Measurements from ENCODE around the gene EYS.
A peak's percentile ranks its signal among the peaks of the same experiment; 100 is the strongest.

EYS gene

DNA sequence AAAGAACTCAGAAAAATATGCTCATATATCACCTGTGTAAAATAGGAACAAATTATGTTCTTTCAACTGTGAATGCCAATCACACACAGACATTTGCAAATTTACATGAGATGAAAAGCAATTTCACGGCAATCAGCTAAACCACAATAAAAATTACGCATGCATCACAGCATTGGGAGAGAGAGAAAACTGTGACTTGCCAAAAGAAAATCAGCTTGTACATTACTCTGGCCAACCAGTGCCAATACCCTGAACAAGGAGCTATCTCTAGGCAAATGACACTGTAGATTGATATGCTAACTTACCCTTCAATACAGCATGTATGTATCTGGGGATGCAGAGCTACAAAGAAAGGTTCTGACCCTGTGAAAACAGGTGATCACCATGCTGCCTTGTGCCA, 515.6 kb downstream of the EYS start:
- TF ChIP-seq, protein P1, sequence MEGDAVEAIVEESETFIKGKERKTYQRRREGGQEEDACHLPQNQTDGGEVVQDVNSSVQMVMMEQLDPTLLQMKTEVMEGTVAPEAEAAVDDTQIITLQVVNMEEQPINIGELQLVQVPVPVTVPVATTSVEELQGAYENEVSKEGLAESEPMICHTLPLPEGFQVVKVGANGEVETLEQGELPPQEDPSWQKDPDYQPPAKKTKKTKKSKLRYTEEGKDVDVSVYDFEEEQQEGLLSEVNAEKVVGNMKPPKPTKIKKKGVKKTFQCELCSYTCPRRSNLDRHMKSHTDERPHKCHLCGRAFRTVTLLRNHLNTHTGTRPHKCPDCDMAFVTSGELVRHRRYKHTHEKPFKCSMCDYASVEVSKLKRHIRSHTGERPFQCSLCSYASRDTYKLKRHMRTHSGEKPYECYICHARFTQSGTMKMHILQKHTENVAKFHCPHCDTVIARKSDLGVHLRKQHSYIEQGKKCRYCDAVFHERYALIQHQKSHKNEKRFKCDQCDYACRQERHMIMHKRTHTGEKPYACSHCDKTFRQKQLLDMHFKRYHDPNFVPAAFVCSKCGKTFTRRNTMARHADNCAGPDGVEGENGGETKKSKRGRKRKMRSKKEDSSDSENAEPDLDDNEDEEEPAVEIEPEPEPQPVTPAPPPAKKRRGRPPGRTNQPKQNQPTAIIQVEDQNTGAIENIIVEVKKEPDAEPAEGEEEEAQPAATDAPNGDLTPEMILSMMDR (IDR thresholded peaks at IDR 0.05; ENCODE audit: low read depth, low read length) = no peak
- in situ Hi-C loops (cut with HindIII; ENCODE audit: low sequenced_read_pairs) = no loop called here
- H3K4me3 ChIP-seq (ENCODE audit: low read depth, low read length) = no peak overlapping the region
- no peak for DNase-seq (ENCODE audit: low read depth, low spot score)

GRCh38 chr6:65189236-65189881, 517.7 kb downstream of the EYS start:
- H3K4me3 ChIP-seq (ENCODE audit: low read depth, low read length) = no peak overlapping the region

GRCh38 chr6:65186826-65187225, 520.2 kb downstream of the EYS start:
- DNase-seq (ENCODE audit: low read depth, low spot score) = no peak
- no peak overlapping the region for H3K4me3 ChIP-seq (ENCODE audit: low read depth, low read length)
- in situ Hi-C loops (cut with HindIII; ENCODE audit: low sequenced_read_pairs) = no loop called here
- TF ChIP-seq, protein P1 (IDR thresholded peaks at IDR 0.05; ENCODE audit: low read depth, low read length) = no peak

More at GRCh38 chr6:65189236-65189881, 517.7 kb downstream of the EYS start:
- TF ChIP-seq, protein P1 (IDR thresholded peaks at IDR 0.05; ENCODE audit: low read depth, low read length) = no peak
- DNase-seq (ENCODE audit: low read depth, low spot score) = no peak
- in situ Hi-C loops (cut with HindIII; ENCODE audit: low sequenced_read_pairs) = no loop called here

DNA sequence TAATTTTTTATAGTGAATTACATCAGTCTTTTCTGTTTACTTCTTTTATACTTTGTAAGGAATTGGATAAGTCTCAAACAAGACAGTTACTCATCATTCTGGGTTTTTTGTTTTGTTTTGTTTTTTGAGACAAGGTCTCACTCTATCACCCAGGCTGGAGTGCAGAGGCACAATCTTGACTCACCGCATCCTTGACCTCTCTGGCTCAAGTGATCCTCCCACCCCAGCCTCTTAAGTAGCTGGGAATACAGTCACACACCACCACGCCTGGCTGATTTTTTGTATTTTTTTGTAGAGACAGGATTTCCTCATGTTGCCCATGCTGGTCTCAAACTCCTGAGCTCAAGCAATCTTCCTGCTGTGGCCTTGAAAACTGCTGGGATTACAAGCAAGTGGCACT, 524.3 kb downstream of the EYS start:
- in situ Hi-C loops (cut with HindIII; ENCODE audit: low sequenced_read_pairs) = no loop called here
- peak; percentile 35 for DNase-seq (ENCODE audit: low read depth, low spot score)
- TF ChIP-seq, protein P1 (IDR thresholded peaks at IDR 0.05; ENCODE audit: low read depth, low read length) = no peak
- no peak overlapping the region for H3K4me3 ChIP-seq (ENCODE audit: low read depth, low read length)

GRCh38 chr6:65170273-65170672, 536.8 kb downstream of the EYS start:
- DNase-seq (ENCODE audit: low read depth, low spot score) = peak; percentile 15
- TF ChIP-seq, protein P1 (IDR thresholded peaks at IDR 0.05; ENCODE audit: low read depth, low read length) = no peak
- in situ Hi-C loops (cut with HindIII; ENCODE audit: low sequenced_read_pairs) = no loop called here
- H3K4me3 ChIP-seq (ENCODE audit: low read depth, low read length) = no peak overlapping the region

DNA sequence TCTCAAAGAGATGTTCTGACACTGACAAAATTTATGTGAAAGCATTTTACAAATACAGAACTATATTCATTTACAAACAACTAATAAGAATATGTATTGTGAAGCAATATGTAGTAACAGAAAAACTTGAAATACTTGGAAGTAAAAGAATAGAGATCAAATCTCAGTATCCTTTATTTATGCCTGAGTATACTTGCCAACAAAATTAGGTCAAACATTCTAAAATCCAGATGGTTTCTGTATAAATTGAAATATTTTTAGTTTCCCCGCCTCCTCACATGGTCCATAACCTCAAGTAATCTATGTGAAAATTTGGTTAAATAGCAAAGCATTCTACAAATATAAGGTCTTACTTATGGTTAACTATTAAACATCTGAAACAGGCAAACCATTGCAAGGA, 545.4 kb downstream of the EYS start:
- H3K4me3 ChIP-seq (ENCODE audit: low read depth, low read length) = no peak overlapping the region
- no peak for DNase-seq (ENCODE audit: low read depth, low spot score)
- TF ChIP-seq, protein P1 (IDR thresholded peaks at IDR 0.05; ENCODE audit: low read depth, low read length) = no peak
- in situ Hi-C loops (cut with HindIII; ENCODE audit: low sequenced_read_pairs) = no loop called here
